Measurements from ENCODE around the gene ATN1. TPM values are rescaled to one million over a fixed set of nuclear protein-coding genes. Genes with fewer than 3 reads are reported as not detected.
"Not testable (repeated sequence)": the region's sequence is repeated elsewhere in the genome, so short reads cannot be mapped to it uniquely, and the experiment has no call there.

Gene ATN1
- total RNA-seq, result 100 to 1,000 TPM in 2 of 4 donors, 10 to 100 TPM in 2; 49.0 to 136 (median 95.2) TPM

DNA sequence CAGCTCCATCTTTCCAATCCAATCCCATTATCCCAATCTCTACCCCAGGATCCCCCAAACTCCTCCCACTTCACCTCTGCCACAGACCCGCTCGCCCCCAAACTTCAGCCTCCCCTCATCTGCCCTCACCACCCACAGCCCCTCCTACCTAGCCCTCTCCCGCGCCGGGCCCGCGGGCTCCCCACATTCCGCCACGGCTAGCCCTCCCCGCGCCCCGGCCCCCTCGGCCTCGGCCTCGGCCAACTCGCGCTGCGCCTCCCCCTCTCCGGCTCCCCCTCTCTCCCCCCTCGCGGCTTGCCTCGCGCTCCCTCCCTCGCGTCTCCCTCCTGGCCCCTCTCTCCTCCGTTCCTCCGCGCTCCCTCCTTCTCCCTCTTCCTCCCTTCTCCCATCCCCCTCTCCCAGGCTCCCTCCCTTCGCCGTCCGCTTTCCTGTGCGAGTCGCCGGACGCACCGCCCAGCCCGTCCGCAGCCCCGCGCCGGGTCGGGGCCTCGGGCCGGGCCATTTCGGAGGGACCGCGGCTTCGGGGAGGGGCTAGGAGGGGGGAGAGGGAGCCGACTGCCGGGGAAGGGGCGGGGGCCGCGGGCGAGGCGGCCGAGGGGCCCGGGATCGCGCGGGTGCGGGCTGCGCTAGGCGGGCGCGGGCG, at the start of gene ATN1:
TSS of gene ATN1 (plus strand) at position 581 of the 643 bp plus-strand sequence. CDS start 6,043 bp downstream, outside the sequence.
- WGBS, 2 donors (ENCODE audit: low coverage in 1 of 2), result 0 to 1% methylated on average over 11 to 23 of the region's 66 CpGs
- TF ChIP-seq, protein P1, sequence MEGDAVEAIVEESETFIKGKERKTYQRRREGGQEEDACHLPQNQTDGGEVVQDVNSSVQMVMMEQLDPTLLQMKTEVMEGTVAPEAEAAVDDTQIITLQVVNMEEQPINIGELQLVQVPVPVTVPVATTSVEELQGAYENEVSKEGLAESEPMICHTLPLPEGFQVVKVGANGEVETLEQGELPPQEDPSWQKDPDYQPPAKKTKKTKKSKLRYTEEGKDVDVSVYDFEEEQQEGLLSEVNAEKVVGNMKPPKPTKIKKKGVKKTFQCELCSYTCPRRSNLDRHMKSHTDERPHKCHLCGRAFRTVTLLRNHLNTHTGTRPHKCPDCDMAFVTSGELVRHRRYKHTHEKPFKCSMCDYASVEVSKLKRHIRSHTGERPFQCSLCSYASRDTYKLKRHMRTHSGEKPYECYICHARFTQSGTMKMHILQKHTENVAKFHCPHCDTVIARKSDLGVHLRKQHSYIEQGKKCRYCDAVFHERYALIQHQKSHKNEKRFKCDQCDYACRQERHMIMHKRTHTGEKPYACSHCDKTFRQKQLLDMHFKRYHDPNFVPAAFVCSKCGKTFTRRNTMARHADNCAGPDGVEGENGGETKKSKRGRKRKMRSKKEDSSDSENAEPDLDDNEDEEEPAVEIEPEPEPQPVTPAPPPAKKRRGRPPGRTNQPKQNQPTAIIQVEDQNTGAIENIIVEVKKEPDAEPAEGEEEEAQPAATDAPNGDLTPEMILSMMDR (IDR thresholded peaks at IDR 0.05), result no peak
- TF ChIP-seq EP300 (IDR thresholded peaks at IDR 0.05), result no peak
- TF ChIP-seq POLR2A (IDR thresholded peaks at IDR 0.05), result peak; percentile 53 to 65
- TF ChIP-seq POLR2AphosphoS5 (IDR thresholded peaks at IDR 0.05), result peak; percentile 85
- H3K4me3 ChIP-seq, result peak within 1 kb of the TSS; percentile 94 to 97
- ATAC-seq, result peak; percentile 70
- H3K9me3 ChIP-seq, result no peaks in the 10 kb centered on the region
- no peaks in the 10 kb centered on the region for H3K27me3 ChIP-seq
- peaks cover 0 to 14% of the 10 kb centered on the region in 2 donors for H3K36me3 ChIP-seq
- H3K27ac ChIP-seq, result peak within 1 kb of the TSS; percentile 91 to 100 (median 96)
- H3K4me1 ChIP-seq, result peaks cover 9 to 79% (median 36%) of the 10 kb centered on the region in 3 donors

GRCh38 chr12:6879824-6880223, 47.9 kb upstream of the ATN1 start:
- not testable (repeated sequence) for H3K4me1 ChIP-seq, H3K9me3 ChIP-seq, ATAC-seq, H3K27ac ChIP-seq, H3K4me3 ChIP-seq, H3K27me3 ChIP-seq
- peaks cover 0 to 32% of the 10 kb centered on the region in 2 donors for H3K36me3 ChIP-seq
- WGBS, 2 donors (ENCODE audit: low coverage in 1 of 2), result 73 to 93% methylated on average over 3 to 5 of the region's 11 CpGs

DNA sequence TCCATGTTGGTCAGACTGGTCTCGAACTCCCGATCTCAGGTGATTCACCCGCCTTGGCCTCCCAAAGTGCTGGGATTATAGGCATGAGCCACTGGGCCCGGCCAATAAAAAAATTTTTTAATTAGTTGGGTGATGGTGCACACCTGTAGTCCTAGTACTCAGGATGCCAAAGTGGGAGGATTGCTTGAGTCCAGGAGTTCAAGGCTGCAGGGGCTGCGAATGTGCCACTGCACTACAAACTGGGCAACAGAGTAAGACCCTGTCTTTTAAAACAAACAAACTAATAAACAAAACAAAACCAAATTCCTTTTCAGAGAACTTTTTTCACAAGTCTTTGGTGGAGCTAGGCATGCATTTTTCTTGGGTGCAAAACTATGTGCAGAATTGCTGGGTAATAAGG, 44.5 kb upstream of the ATN1 start:
- H3K4me1 ChIP-seq, result no peaks in the 10 kb centered on the region
- H3K4me3 ChIP-seq, result no peak overlapping the region
- peaks cover 0 to 36% of the 10 kb centered on the region in 2 donors for H3K36me3 ChIP-seq
- 95% methylated on average over 5 of the region's 5 CpGs; no CpG with 5 or more reads in 1 of the 2 donors for WGBS, 2 donors (ENCODE audit: low coverage in 1 of 2)
- H3K9me3 ChIP-seq, result no peaks in the 10 kb centered on the region
- no peak overlapping the region for H3K27ac ChIP-seq
- ATAC-seq, result no peak
- no peaks in the 10 kb centered on the region for H3K27me3 ChIP-seq
- TF ChIP-seq, protein P1 (IDR thresholded peaks at IDR 0.05), result no peak
- TF ChIP-seq POLR2AphosphoS5 (IDR thresholded peaks at IDR 0.05), result no peak
- TF ChIP-seq POLR2A (IDR thresholded peaks at IDR 0.05), result no peak
- TF ChIP-seq EP300 (IDR thresholded peaks at IDR 0.05), result no peak

GRCh38 chr12:6883683-6884082, 44.1 kb upstream of the ATN1 start:
- Histone ChIP-seq H3K27me3 (no peaks in the 10 kb centered on the region), H3K4me3 (no peak overlapping the region), H3K27ac (no peak overlapping the region), H3K4me1 (no peaks in the 10 kb centered on the region), H3K9me3 (no peaks in the 10 kb centered on the region), H3K36me3 (peaks cover 0 to 36% of the 10 kb centered on the region in 2 donors)
- WGBS, 2 donors (ENCODE audit: low coverage in 1 of 2), result 95 to 100% methylated on average over 1 to 3 of the region's 11 CpGs
- TF ChIP-seq POLR2A (IDR thresholded peaks at IDR 0.05) (no peak), EP300 (IDR thresholded peaks at IDR 0.05) (no peak), POLR2AphosphoS5 (IDR thresholded peaks at IDR 0.05) (no peak)
- TF ChIP-seq, protein P1 (IDR thresholded peaks at IDR 0.05), result no peak
- no peak for ATAC-seq

- Histone ChIP-seq H3K36me3 (peaks cover 0 to 36% of the 10 kb centered on the region in 2 donors), H3K4me1 (no peaks in the 10 kb centered on the region), H3K9me3 (no peaks in the 10 kb centered on the region), H3K27me3 (no peaks in the 10 kb centered on the region), H3K27ac (no peak overlapping the region), H3K4me3 (no peak overlapping the region)
- 73 to 75% methylated on average over 6 to 19 of the region's 22 CpGs for WGBS, 2 donors (ENCODE audit: low coverage in 1 of 2)
- no peak for ATAC-seq
- TF ChIP-seq POLR2A (IDR thresholded peaks at IDR 0.05) (no peak), POLR2AphosphoS5 (IDR thresholded peaks at IDR 0.05) (no peak), EP300 (IDR thresholded peaks at IDR 0.05) (no peak)
- TF ChIP-seq, protein P1 (IDR thresholded peaks at IDR 0.05), result no peak
These were observed 43.2 kb upstream of the ATN1 start for GRCh38 chr12:6884539-6884938.

DNA sequence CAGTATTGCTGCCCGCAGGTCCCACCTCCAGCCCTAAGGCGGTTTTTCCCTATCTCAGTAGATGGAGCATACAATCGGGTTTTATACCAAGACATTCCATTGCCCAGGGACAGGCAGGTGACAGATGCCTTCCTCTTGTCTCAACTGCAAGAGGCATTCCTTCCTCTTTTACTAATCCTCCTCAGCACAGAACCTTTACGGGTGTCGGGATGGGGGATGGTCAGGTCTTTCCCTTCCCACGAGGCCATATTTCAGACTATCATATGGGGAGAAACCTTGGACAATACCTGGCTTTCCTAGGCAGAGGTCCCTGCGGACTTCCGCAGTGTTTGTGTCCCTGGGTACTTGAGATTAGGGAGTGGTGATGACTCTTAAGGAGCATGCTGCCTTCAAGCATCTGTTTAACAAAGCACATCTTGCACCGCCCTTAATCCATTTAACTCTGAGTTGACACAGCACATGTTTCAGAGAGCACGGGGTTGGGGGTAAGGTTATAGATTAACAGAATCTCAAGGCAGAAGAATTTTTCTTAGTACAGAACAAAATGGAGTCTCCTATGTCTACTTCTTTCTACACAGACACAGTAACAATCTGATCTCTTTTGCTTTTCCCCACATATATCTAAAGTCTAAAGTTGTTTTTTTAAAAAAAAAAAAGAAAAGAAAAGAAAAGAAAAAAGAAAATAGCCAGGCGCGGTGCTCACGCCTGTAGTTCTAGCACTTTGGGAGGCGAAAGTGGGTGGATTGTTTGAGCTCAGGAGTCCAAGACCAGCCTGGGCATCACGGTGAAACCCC, 41.4 kb upstream of the ATN1 start:
- 59 to 66% methylated on average over 5 to 6 of the region's 15 CpGs for WGBS, 2 donors (ENCODE audit: low coverage in 1 of 2)
- H3K36me3 ChIP-seq, result peaks cover 0 to 36% of the 10 kb centered on the region in 2 donors
- peaks cover 0 to 10% (median 1%) of the 10 kb centered on the region in 3 donors for H3K4me1 ChIP-seq
- H3K9me3 ChIP-seq, ATAC-seq, H3K27ac ChIP-seq, H3K27me3 ChIP-seq, H3K4me3 ChIP-seq: not testable (repeated sequence)
